IMR-90 (cell line): Measurements from ENCODE around the gene MTRFR.

ENCODE experiments used
- BHLHE40 ChIP-seq: fragments of 150-350 bp; IDR thresholded peaks from 2 replicates; pipeline ENCODE4 v1.6.1; 2016; ENCODE audit warnings: mild to moderate bottlenecking, low read depth, low read length
- CEBPB ChIP-seq: IDR thresholded peaks from 2 replicates; pipeline ENCODE4 v1.6.1; 2012; ENCODE audit warnings: low read depth, low read length, improper control_type of control experiment
- MXI1 ChIP-seq: IDR thresholded peaks from 2 replicates; pipeline ENCODE4 v1.6.1; 2012; ENCODE audit warnings: low read depth, mild to moderate bottlenecking, low read length, moderate library complexity, borderline replicate concordance
- POLR2A ChIP-seq: IDR thresholded peaks from 2 replicates; pipeline ENCODE4 v1.6.1; 2012; ENCODE audit warnings: mild to moderate bottlenecking, low read depth, low read length
- RAD21 ChIP-seq: IDR thresholded peaks from 2 replicates; pipeline ENCODE4 v1.6.1; 2012; ENCODE audit warnings: low read length, improper control_type of control experiment
- RFX5 ChIP-seq: IDR thresholded peaks from 2 replicates; pipeline ENCODE4 v1.8.0; 2012; ENCODE audit warnings: low read depth, mild to moderate bottlenecking, low read length, moderate library complexity
- TF ChIP-seq, protein P1 (sequence below): conservative IDR thresholded peaks from 2 replicates; pipeline ENCODE4 v1.5.1; 2012; ENCODE audit warnings: mild to moderate bottlenecking, low read depth, low read length, improper control_type of control experiment

DNA sequence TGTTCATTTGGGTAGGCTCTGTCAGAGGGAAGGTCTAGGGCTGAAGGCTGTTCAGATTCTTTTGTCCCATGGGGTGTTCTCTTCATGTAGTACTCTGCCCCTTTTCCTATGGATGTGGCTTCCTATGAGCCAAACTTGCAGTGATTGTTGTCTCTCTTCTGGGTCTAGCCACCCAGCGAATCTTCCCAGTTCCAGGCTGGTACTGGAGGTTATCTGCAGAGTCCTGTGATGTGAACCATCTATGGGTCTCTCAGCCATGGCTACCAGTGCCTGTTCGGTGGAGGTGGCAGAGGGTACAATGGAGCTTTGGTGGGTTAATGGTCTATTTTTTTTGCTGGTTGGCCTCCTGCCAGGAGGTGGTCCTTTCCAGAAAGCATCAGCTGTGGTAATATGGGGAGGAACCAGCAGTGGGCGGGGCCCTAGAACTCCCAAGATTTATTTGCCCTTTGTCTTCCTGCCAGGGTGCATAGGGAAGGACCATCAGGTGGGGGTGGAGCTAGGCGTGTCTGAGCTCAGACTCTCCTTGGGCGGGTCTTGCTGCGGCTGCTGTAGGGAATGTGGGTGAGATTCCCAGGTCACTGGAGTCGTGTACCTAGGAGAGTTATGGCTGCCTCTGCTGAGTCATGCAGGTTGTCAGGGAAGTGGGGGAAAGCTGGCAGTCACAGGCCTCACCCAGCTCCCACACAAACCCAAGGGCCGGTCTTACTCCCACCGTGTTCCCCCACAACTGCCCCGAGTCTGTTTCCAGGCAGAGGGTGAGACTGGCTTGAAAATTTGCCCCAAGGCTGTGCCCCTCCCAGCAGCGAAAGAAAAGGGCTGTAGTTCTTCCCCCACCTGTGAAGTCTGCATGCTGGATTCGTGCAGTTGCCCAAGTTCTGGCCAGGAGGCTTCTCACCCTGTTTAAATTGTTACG lies 17.5 kb downstream of the MTRFR start:
- no peak for TF ChIP-seq POLR2A
- TF ChIP-seq, protein P1, sequence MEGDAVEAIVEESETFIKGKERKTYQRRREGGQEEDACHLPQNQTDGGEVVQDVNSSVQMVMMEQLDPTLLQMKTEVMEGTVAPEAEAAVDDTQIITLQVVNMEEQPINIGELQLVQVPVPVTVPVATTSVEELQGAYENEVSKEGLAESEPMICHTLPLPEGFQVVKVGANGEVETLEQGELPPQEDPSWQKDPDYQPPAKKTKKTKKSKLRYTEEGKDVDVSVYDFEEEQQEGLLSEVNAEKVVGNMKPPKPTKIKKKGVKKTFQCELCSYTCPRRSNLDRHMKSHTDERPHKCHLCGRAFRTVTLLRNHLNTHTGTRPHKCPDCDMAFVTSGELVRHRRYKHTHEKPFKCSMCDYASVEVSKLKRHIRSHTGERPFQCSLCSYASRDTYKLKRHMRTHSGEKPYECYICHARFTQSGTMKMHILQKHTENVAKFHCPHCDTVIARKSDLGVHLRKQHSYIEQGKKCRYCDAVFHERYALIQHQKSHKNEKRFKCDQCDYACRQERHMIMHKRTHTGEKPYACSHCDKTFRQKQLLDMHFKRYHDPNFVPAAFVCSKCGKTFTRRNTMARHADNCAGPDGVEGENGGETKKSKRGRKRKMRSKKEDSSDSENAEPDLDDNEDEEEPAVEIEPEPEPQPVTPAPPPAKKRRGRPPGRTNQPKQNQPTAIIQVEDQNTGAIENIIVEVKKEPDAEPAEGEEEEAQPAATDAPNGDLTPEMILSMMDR = no peak
- TF ChIP-seq MXI1 = no peak
- no peak for TF ChIP-seq RFX5
- TF ChIP-seq CEBPB = no peak
- no peak for TF ChIP-seq RAD21
- no peak for TF ChIP-seq BHLHE40
